ENCODE results near the gene ST3GAL4.

DNA sequence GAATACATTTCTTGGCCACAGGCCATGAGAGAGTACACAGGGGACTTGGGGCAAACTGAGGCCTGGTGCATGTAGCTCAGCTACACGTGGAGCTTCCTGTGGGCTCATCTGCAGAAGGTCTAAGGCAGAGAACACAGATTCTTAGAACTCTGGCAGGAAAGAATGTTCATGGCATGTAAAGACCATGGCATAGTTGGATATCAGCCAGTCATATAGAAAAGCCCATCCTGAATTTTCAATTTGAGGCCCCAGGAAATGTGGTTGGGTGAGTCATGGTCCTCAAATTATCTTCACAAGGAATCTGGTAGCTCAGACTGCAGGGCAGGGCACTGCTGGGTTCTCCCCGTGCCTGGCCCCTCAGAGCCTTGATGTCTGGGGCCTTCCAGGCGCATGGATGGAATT is 13.7 kb upstream of the ST3GAL4 start:
- TF ChIP-seq RFX5 (IDR thresholded peaks at IDR 0.05; ENCODE audit: low read depth, low read length): no peak
- TF ChIP-seq DPF2 (IDR thresholded peaks at IDR 0.05): no peak
- TF ChIP-seq TCF3 (IDR thresholded peaks at IDR 0.05; ENCODE audit: borderline replicate concordance, insufficient read depth, low read depth, low read length): no peak
- TF ChIP-seq SREBF2 (IDR thresholded peaks at IDR 0.05; ENCODE audit: low read length): no peak
- no peak for TF ChIP-seq NRF1 (conservative IDR thresholded peaks at IDR 0.05; ENCODE audit: low read depth, low read length)
- no peak for TF ChIP-seq FOXM1 (IDR thresholded peaks at IDR 0.05; ENCODE audit: low read depth, low read length)
- TF ChIP-seq MTA3 (IDR thresholded peaks at IDR 0.05; ENCODE audit: borderline replicate concordance, low read length): no peak
- TF ChIP-seq CTCF (IDR thresholded peaks at IDR 0.05 in 2 of 3, conservative IDR thresholded peaks at IDR 0.05 in 1 of 3; ENCODE audit: control insufficient read depth in 2 of 3, extremely low read depth in 1 of 3, insufficient read depth in 1 of 3, low read depth in 3 of 3, low read length in 3 of 3): no peak
- TF ChIP-seq GABPA (IDR thresholded peaks at IDR 0.05; ENCODE audit: low read depth): no peak
- TF ChIP-seq CHD2 (IDR thresholded peaks at IDR 0.05; ENCODE audit: borderline replicate concordance, low read depth, low read length): no peak
- no peak for TF ChIP-seq MEF2A (IDR thresholded peaks at IDR 0.05; ENCODE audit: insufficient read depth, low read depth, low read length)
- TF ChIP-seq YBX1 (IDR thresholded peaks at IDR 0.05): no peak
- TF ChIP-seq POLR2A (IDR thresholded peaks at IDR 0.05; ENCODE audit: low read depth, low read length): no peak
- TF ChIP-seq NFXL1 (IDR thresholded peaks at IDR 0.05; ENCODE audit: borderline replicate concordance): no peak

Data from GM12878 (cell line).